ENCODE measurements around the gene MYBPC2.

MYBPC2 gene

DNA sequence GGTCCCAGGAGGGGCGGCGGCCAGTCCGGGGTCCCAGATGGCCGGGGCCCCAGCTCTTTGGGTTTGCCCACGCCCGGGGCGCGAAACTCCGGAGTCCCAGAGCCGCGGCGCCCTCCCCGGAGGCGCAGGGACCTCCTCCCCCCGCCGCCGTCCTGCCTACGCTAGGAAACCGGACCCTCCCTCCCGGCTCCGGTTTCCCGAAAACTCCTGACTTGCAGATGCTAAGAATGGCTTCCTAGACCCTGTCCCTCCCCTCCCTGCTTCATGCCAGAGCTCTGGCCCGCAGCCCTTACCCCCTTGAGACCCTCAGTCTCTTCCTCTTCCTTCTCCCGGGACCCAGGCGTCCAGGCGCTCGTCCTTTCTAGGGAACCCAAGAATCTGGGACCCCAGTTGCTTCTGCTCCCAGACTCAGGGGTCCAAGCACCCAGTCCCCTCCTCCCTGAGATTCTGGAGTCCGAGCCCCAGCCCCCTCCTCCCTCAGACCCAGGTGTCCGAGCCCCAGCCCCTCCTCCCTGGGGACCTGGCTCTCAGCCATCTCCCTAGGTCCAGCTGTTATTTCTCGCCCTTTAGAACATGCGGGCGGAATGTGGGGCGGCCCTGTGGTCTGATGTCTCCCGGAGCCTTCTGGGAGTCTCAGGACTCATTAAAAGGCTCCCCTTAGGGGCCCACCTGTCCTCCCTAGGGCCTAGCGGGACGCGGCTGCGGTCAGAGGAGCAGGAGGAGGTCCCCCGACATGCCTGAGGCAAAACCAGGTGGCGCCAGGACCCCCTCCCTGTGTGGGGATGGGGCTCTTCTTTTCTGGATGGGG is at the start of gene MYBPC2 (continued):
- TF ChIP-seq ZNF292 (tag by site-specific recombination; IDR thresholded peaks at IDR 0.05; ENCODE audit: borderline replicate concordance, low read depth) (no peak), ZNF148 (tag by site-specific recombination; IDR thresholded peaks at IDR 0.05; ENCODE audit: borderline replicate concordance) (no peak), ZBTB49 (tag by site-specific recombination; IDR thresholded peaks at IDR 0.05; ENCODE audit: low read depth) (no peak), ZNF248 (tag by site-specific recombination; IDR thresholded peaks at IDR 0.05) (no peak), ZNF548 (tag by site-specific recombination; IDR thresholded peaks at IDR 0.05) (no peak), ZNF585B (tag by site-specific recombination; IDR thresholded peaks at IDR 0.05) (no peak), ZNF521 (tag by site-specific recombination; IDR thresholded peaks at IDR 0.05) (no peak), EGR2 (tag by site-specific recombination; IDR thresholded peaks at IDR 0.05; ENCODE audit: low read depth) (peak; percentile 68), ZNF664 (tag by site-specific recombination; IDR thresholded peaks at IDR 0.05) (no peak), ZNF701 (tag by site-specific recombination; IDR thresholded peaks at IDR 0.05) (no peak), ZNF529 (tag by site-specific recombination; IDR thresholded peaks at IDR 0.05; ENCODE audit: insufficient replicate concordance) (no peak), TSHZ1 (tag by site-specific recombination; IDR thresholded peaks at IDR 0.05; ENCODE audit: borderline replicate concordance) (no peak), ZSCAN23 (tag by site-specific recombination; IDR thresholded peaks at IDR 0.05) (no peak), ZFHX2 (tag by site-specific recombination; conservative IDR thresholded peaks at IDR 0.05) (peak; percentile 77), ZNF19 (tag by site-specific recombination; IDR thresholded peaks at IDR 0.05; ENCODE audit: low read depth) (no peak), KLF9 (tag by site-specific recombination; IDR thresholded peaks at IDR 0.05; ENCODE audit: low read depth) (no peak), ZBTB20 (tag by site-specific recombination; IDR thresholded peaks at IDR 0.05) (peak; percentile 55), ZNF184 (tag by site-specific recombination; IDR thresholded peaks at IDR 0.05) (no peak), ZFP69B (tag by site-specific recombination; IDR thresholded peaks at IDR 0.05) (no peak), ZSCAN16 (tag by site-specific recombination; IDR thresholded peaks at IDR 0.05) (no peak), RBAK (tag by site-specific recombination; IDR thresholded peaks at IDR 0.05) (no peak), ZNF670 (tag by site-specific recombination; IDR thresholded peaks at IDR 0.05; ENCODE audit: low read depth) (no peak)
- TF ChIP-seq, protein P1, sequence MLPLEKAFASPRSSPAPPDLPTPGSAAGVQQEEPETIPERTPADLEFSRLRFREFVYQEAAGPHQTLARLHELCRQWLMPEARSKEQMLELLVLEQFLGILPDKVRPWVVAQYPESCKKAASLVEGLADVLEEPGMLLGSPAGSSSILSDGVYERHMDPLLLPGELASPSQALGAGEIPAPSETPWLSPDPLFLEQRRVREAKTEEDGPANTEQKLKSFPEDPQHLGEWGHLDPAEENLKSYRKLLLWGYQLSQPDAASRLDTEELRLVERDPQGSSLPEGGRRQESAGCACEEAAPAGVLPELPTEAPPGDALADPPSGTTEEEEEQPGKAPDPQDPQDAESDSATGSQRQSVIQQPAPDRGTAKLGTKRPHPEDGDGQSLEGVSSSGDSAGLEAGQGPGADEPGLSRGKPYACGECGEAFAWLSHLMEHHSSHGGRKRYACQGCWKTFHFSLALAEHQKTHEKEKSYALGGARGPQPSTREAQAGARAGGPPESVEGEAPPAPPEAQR (tag by site-specific recombination; IDR thresholded peaks at IDR 0.05) = no peak
- TF ChIP-seq, protein P2, sequence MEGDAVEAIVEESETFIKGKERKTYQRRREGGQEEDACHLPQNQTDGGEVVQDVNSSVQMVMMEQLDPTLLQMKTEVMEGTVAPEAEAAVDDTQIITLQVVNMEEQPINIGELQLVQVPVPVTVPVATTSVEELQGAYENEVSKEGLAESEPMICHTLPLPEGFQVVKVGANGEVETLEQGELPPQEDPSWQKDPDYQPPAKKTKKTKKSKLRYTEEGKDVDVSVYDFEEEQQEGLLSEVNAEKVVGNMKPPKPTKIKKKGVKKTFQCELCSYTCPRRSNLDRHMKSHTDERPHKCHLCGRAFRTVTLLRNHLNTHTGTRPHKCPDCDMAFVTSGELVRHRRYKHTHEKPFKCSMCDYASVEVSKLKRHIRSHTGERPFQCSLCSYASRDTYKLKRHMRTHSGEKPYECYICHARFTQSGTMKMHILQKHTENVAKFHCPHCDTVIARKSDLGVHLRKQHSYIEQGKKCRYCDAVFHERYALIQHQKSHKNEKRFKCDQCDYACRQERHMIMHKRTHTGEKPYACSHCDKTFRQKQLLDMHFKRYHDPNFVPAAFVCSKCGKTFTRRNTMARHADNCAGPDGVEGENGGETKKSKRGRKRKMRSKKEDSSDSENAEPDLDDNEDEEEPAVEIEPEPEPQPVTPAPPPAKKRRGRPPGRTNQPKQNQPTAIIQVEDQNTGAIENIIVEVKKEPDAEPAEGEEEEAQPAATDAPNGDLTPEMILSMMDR (tag by site-specific recombination; IDR thresholded peaks at IDR 0.05) = no peak
- TF ChIP-seq, protein P3, sequence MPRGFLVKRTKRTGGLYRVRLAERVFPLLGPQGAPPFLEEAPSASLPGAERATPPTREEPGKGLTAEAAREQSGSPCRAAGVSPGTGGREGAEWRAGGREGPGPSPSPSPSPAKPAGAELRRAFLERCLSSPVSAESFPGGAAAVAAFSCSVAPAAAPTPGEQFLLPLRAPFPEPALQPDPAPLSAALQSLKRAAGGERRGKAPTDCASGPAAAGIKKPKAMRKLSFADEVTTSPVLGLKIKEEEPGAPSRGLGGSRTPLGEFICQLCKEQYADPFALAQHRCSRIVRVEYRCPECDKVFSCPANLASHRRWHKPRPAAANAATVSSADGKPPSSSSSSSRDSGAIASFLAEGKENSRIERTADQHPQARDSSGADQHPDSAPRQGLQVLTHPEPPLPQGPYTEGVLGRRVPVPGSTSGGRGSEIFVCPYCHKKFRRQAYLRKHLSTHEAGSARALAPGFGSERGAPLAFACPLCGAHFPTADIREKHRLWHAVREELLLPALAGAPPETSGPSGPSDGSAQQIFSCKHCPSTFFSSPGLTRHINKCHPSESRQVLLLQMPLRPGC (tag by site-specific recombination; IDR thresholded peaks at IDR 0.05) = no peak
